ENCODE measurements around the gene LHPP. TPM values are rescaled to one million over a fixed set of nuclear protein-coding genes. Genes with fewer than 3 reads are reported as not detected.

LHPP gene
- polyA plus RNA-seq, 2 of the 4 experiments (the other 2 are of a cell fraction): 14.4 to 18.6 TPM

DNA sequence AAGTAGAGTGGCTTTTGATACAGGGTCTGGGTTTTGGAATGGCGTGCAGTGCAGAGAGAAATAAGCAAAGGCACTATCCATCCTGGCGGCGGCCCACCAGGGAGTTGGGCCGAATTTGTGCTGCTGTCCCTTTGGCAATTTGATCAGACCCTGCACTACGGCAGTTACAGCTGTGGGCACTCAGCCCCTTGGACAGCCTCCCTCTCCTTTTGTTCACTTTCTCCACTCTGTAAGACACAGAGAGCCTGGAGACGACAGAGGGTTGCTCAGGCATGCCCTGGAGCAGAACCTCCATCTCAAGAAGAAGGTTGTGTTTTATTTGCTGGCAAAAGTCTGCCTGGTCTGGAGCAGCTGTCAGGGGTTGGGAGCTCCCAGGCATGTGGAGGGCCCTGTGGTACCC is 55.8 kb downstream of the LHPP start:
- WGBS (ENCODE audit: missing lambda C conversion rate): 71% methylated on average over 6 of the region's 6 CpGs
- no peak for ATAC-seq
- ChIA-PET CTCF (no interaction called here), POLR2A (no interaction called here)
- no peak for DNase-seq (ENCODE audit: low read depth in 1 of 2, low spot score in 1 of 2)
- no peak overlapping the region for H3K4me2 ChIP-seq
- no peaks in the 10 kb centered on the region for H3K4me1 ChIP-seq
- no peaks in the 10 kb centered on the region for H3K9me3 ChIP-seq
- H3K27ac ChIP-seq: no peak overlapping the region
- H3K4me3 ChIP-seq: no peak overlapping the region
- TF ChIP-seq, protein P1, sequence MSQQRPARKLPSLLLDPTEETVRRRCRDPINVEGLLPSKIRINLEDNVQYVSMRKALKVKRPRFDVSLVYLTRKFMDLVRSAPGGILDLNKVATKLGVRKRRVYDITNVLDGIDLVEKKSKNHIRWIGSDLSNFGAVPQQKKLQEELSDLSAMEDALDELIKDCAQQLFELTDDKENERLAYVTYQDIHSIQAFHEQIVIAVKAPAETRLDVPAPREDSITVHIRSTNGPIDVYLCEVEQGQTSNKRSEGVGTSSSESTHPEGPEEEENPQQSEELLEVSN (IDR thresholded peaks at IDR 0.05; ENCODE audit: borderline replicate concordance, low read depth): no peak
- TF ChIP-seq CHD2 (IDR thresholded peaks at IDR 0.05; ENCODE audit: low read length, partially characterized antibody) (no peak), MAZ (IDR thresholded peaks at IDR 0.05; ENCODE audit: borderline replicate concordance, low read depth, low read length) (no peak), RCOR1 (IDR thresholded peaks at IDR 0.05; ENCODE audit: low read depth, low read length) (no peak), JUN (IDR thresholded peaks at IDR 0.05) (no peak), SMC3 (IDR thresholded peaks at IDR 0.05) (no peak), ZFP36 (IDR thresholded peaks at IDR 0.05; ENCODE audit: borderline replicate concordance, partially characterized antibody) (no peak), JUNB (IDR thresholded peaks at IDR 0.05) (no peak), HOXA7 (CRISPR knock-in tag; IDR thresholded peaks at IDR 0.05) (no peak), EHF (CRISPR knock-in tag; IDR thresholded peaks at IDR 0.05) (no peak), ZC3H11A (IDR thresholded peaks at IDR 0.05) (no peak), KDM5A (IDR thresholded peaks at IDR 0.05) (no peak), HOXB13 (CRISPR knock-in tag; IDR thresholded peaks at IDR 0.05; ENCODE audit: low read depth) (no peak), MYC (IDR thresholded peaks at IDR 0.05; ENCODE audit: borderline replicate concordance, low read length) (no peak)
- TF ChIP-seq, protein P2, sequence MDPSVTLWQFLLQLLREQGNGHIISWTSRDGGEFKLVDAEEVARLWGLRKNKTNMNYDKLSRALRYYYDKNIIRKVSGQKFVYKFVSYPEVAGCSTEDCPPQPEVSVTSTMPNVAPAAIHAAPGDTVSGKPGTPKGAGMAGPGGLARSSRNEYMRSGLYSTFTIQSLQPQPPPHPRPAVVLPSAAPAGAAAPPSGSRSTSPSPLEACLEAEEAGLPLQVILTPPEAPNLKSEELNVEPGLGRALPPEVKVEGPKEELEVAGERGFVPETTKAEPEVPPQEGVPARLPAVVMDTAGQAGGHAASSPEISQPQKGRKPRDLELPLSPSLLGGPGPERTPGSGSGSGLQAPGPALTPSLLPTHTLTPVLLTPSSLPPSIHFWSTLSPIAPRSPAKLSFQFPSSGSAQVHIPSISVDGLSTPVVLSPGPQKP (IDR thresholded peaks at IDR 0.05; ENCODE audit: low read depth, low read length): no peak
- TF ChIP-seq, protein P3, sequence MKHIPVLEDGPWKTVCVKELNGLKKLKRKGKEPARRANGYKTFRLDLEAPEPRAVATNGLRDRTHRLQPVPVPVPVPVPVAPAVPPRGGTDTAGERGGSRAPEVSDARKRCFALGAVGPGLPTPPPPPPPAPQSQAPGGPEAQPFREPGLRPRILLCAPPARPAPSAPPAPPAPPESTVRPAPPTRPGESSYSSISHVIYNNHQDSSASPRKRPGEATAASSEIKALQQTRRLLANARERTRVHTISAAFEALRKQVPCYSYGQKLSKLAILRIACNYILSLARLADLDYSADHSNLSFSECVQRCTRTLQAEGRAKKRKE (CRISPR knock-in tag; IDR thresholded peaks at IDR 0.05; ENCODE audit: low read depth): no peak
- TF ChIP-seq, protein P4, sequence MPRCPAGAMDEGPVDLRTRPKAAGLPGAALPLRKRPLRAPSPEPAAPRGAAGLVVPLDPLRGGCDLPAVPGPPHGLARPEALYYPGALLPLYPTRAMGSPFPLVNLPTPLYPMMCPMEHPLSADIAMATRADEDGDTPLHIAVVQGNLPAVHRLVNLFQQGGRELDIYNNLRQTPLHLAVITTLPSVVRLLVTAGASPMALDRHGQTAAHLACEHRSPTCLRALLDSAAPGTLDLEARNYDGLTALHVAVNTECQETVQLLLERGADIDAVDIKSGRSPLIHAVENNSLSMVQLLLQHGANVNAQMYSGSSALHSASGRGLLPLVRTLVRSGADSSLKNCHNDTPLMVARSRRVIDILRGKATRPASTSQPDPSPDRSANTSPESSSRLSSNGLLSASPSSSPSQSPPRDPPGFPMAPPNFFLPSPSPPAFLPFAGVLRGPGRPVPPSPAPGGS (IDR thresholded peaks at IDR 0.05): no peak
- no peak for FAIRE-seq

DNA sequence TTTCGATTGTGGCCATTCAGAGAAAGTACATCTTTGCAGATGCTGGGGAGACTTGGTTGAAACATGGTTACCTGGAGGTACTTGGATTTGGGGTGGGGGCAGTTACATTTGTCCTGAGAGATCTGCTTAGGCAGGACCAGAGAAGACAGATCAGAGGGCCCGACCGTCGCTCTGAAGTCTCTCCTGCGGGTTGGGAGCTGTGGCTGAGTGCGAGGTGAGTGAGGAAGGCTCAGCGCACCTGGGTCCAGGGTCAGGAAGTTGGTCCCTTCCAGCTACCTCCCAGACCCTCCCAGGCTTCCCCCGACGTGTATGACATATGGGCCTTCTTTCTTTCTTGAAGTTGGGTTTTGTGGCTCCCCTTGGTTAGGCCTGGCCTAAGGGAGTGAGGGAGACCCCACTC is 56.3 kb downstream of the LHPP start:
- Histone ChIP-seq H3K27ac (no peak overlapping the region), H3K4me2 (no peak overlapping the region), H3K9me3 (no peaks in the 10 kb centered on the region), H3K4me3 (no peak overlapping the region), H3K4me1 (peaks cover 4% of the 10 kb centered on the region; the same call in 2 of the 3 replicates)
- no peak for TF ChIP-seq TP53 (CRISPR knock-in tag; IDR thresholded peaks at IDR 0.05)
- FAIRE-seq (no peak), DNase-seq (ENCODE audit: low read depth in 1 of 2, low spot score in 1 of 2) (no peak), ATAC-seq (no peak)
- ChIA-PET POLR2A (no interaction called here), CTCF (no interaction called here)
- WGBS (ENCODE audit: missing lambda C conversion rate): 82% methylated on average over 9 of the region's 9 CpGs

DNA sequence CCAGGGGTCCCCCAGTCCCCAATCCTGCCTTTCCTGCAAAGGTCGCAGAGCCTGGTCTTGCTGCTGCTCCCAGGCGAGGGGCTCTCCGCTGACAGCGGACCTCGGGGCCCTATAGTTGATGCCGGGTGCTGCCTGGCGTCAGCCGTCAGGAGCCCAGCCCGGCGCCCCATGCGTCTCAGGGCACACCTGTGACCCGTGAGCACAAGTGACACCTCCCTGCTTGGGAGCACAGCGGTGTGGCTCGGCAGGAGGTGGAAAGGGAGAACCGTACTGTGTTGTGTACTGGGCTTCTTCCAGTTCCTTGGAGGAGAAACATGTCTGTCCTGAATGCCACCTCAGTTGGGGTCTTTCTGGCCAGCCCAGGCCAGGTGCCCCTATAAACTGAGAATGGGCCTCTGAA is 56.7 kb downstream of the LHPP start:
- POLR2A ChIA-PET: no interaction called here
- no peaks in the 10 kb centered on the region for H3K9me3 ChIP-seq
- ATAC-seq (no peak), FAIRE-seq (no peak), DNase-seq (ENCODE audit: low read depth in 1 of 2, low spot score in 1 of 2) (no peak)
- H3K4me2 ChIP-seq: no peak overlapping the region
- CTCF ChIA-PET: no interaction called here
- H3K27ac ChIP-seq: no peak overlapping the region
- WGBS (ENCODE audit: missing lambda C conversion rate): 86% methylated on average over 2 of the region's 15 CpGs
- H3K4me1 ChIP-seq: peaks cover 9% of the 10 kb centered on the region
- no peak for TF ChIP-seq RNF2 (IDR thresholded peaks at IDR 0.05; ENCODE audit: borderline replicate concordance, low read depth)
- TF ChIP-seq JUN (IDR thresholded peaks at IDR 0.05): no peak
- no peak overlapping the region for H3K4me3 ChIP-seq
